Pons (tissue), 1 donor: ENCODE results near the gene GLYATL1.

Experiments used
- DNase-seq: peaks from one replicate; pipeline ENCODE4 v3.0.0-alpha.2; 2016; ENCODE audit warnings: low spot score

Gene GLYATL1

DNA sequence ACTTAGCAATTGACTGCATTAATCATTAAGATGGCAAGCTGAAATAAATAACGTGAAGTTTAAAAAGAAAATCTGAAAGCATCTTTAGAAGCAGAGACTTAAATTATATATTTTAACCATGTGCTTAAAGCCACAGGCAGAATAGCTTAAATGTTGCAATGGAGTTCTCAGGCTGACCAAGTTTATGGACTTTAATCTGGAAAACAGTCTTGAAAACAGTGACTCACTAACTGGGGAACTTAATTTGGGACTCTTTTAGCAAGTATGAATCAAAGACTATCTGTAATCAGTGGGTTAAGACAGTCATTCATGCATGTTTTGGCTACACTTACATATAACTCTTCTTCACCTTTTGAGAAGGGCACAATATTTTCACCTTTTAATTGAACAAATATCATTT lies 12.6 kb upstream of the GLYATL1 start:
- no peak for DNase-seq

GRCh38 chr11:58927393-58928106 lies 11.7 kb upstream of the GLYATL1 start:
- peak; percentile 9 for DNase-seq

- DNase-seq = no peak
These were observed 11.2 kb upstream of the GLYATL1 start for GRCh38 chr11:58928107-58928499.

DNA sequence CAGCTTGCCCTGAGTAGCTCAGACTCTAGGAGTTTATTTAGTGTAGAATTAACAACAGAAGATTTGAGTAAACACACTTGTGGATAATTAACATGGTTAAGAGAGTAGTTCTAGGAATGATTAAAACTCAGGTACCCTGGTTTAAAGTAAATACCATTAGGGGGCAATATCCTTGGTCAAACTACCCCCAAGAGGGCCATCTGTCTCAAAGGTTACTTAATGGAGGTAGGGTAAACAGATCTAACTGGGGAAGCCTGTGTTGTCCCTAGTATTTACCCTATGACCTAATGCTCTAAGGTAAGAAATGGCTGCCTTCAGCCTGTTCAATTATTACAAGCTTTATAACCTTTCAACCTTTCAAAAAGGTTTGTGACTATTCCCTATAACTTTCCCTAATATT lies 10.6 kb upstream of the GLYATL1 start:
- no peak for DNase-seq

GRCh38 chr11:58930926-58931325 lies 8.4 kb upstream of the GLYATL1 start:
- no peak for DNase-seq

DNA sequence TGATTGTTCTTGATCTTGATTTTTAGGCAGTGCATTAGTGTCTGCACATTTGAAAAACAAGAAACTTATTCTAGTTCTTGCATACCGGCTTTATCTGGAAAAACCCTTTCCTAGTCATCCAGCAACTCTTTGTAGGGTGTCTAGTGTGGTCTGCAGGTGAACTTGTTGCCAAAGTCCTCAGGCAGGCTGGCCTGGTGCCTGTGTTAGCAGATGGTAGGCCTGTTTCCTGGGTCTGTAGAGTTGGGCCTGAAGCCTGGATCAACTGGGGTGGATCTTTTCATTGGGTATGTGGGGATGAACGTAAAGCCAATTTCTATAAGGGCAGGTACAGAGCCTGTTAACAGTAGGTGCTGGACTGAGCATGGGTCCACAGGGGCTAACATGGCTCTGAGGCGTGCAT lies 5.6 kb upstream of the GLYATL1 start:
- DNase-seq = no peak

DNA sequence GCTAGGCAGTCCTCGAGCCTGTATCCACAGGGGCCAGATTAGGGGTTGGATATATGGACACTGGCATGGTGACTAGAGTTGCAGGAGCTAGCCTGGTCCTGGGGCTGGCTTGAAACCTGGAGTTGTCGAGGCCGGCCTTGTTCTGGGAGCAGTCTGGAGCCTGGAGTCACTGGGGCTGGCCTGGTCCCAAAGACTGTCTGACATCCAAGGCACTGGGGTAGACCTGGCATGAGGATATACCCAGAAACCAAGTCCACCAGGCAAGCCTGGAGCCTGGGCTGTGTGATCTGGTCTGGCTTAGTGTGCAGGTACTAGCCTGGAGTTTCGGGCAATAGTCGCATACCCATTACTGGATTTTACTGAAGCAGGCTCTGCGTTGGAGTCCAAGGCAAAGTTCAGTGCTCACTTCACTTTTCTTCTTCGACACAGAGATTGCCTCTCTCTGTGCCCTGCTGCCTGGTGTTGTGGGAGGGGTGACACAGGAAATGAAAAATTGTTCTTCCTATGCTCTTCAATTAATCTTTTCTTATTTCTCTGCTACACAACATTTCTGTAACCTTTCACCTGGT lies 4.3 kb upstream of the GLYATL1 start:
- DNase-seq = no peak

DNA sequence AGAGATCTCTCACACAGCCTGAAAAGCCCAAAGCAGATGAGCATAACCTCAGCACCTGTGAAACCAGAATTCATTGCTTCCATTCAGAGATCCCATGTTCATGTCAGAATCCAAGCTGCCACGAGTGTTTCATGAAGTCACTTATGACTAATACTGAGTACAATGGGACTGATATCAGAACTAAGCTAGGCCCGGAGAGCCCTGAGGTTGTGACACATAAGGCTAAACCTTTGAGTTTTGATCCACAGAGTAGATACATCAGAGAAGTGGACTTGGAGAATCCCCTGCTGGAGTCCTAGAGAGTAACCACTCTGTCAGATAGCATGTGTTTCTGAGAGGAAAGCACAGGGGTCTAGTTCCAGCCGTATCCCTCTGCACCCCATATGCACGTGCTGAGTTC lies 890 bp upstream of the GLYATL1 start:
- DNase-seq = no peak

GRCh38 chr11:58940028-58940427 lies 740 bp downstream of the GLYATL1 start:
- DNase-seq = no peak

- DNase-seq = no peak
These were observed 2.5 kb downstream of the GLYATL1 start for GRCh38 chr11:58941838-58942237.

GRCh38 chr11:58945663-58946062 lies 6.4 kb downstream of the GLYATL1 start:
- DNase-seq = no peak

DNA sequence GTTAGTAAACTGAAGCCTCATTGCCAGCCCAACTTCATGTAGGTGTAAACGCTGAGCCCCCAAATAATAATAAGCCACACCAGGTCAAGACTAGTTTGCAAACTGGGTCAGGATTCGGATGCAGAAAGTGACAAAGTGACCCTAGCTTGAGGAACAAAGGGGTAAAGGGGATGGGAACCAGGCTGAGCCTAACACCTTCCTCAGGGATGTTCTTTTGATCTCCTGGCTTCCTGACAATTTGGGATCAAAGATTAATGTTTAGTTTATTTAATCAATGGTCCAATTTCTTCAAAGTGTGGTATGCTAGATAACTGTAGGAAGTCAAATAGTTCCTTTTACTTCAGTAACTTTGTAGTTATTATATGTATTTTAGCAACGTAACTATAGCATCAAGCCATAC lies 9.9 kb downstream of the GLYATL1 start:
- no peak for DNase-seq

DNA sequence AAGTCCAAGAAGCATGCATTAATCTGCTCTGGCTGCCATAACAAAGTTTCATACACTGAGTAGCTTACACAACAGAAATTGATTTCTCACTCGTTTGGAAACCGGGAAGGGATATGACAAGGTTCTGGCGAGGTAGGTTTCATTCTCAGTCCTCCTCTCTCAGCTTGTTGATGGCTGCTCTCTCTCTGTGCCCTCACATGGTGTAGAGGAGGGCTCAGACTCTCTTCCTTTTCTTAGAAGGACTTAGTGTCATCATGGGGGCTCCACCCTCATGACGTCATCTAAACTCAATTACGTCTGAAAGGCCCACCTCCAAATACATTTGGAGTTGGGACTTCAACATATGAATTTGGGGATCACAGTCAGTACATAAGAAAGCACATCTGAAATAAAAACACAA lies 18.6 kb downstream of the GLYATL1 start:
- no peak for DNase-seq

DNA sequence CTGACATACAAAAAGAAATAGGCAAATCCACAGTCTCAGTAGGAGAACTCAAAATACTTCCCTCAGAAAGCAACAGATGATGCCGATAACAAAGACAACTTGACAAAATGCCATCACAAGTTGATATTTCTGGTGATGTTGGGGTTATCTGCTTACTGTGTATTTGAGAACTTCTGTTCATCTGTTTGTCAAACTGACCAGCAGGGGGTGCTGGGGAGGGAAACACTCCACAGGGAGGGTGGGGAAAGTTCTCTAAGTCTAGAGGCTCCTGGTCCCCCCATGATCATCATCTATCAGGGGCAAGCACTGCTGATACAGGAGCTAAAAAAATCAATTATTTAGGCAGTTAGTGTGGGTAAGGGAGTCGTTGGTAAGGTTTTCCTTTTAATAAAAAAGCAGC lies 19.2 kb downstream of the GLYATL1 start:
- peak; percentile 35 for DNase-seq

DNA sequence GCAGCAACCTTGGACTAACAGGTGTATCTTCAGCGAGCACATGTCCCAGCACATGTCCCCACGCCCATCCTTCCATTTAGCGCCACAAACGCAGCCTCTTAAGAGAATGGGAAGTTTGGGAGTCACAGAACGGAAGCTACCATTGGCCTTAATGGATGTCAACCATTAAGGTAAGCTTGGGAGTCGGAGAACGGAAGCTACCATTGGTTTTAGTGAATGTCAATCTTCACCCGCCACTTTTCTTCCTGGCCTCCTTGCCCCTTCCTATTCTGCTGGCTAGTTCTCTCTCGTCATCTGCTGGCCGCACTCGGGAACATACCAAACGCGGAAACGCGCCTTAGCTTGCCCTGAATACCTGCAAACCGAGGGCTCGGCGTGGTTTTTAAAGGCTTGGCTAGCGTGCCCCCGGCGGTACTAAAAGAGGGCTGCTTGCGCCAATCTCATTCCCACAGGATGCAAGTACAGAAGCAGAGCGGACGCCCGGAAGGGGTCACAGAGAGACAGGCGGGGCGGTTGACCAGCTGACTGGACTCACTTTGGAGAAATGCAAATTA lies 24.3 kb downstream of the GLYATL1 start:
- DNase-seq = peak; percentile 1

DNA sequence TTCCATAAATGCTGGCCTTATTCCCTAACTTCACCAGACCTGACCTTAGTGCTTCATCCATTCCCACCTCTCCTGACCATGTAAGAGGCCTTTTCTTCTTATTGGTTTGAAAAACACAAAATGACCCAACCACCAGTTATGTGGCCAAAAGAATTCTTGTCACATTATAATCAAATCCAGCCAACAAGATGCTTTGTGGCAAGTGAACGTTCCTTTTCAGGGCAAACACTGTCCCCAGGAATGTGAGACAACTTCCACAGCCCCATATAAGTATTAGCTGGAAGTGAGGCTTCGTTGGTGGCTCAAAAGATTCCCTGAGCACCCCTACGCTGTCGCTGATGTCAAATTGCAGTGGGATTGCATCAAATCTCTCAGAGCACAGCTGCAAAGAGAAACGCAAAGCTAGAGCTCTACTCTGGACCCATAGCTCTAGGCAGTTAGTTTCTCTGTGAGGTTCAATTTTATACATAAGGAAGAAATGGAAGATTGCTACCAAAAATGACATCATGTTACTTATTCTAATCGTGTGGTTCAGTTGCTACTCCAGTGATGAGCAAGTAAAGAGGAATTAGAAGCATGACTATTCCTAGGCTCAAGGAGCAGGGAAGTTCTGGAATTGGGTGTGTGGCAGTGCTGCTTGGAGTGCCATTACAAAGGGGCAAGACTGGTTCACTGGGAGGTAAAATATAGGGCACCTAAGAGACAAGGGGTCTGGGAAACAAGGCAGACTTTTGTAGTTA lies 26.1 kb downstream of the GLYATL1 start:
- no peak for DNase-seq

DNA sequence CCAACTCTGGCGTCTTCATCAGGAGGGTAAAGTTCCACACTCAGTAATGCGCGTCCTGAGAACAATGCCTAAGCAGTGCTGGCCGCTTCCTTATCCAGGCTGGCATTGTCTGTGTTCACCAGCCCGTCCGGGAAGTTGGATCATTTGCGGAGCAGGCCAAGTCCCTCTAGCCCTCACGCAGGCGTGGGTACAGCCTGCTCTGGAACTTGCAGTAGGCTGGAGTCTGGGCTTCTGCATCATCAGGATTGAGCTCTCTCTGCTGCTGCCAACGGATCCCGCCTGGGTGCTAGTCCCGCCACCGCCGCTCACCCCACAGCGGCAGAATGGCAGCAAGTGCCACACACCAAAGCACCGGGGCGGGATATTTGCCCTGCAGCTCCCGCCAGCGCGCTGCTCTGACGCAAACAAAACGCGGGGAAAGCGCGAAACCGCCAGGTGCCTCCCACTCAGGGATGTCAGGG lies 29.0 kb downstream of the GLYATL1 start:
- peak; percentile 4 for DNase-seq

- no peak for DNase-seq
These were observed 38.2 kb downstream of the GLYATL1 start for GRCh38 chr11:58977470-58977869.

GRCh38 chr11:58979222-58979621 lies 39.9 kb downstream of the GLYATL1 start:
- DNase-seq = no peak

- no peak for DNase-seq
These were observed 41.0 kb downstream of the GLYATL1 start for GRCh38 chr11:58980159-58980843.

DNA sequence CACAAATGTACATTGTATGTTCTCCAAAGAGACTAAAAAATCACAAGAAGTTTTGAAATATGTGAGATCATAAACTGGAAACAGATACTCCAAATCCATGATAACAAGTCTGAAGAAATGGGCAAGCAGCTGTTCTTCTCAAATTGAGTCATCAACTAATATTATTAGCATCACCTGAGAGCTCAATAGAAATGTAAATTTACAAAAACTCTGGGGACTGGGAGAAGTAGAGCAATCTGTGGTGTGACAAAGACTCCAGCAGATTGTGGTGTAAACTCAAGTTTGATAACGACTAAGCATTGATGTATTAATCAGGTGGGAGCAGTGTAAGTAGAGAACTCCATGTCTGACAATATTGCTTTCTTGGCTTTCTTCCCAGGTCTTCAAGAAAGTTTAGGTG lies 53.2 kb downstream of the GLYATL1 start:
- no peak for DNase-seq

- DNase-seq = no peak
These were observed 54.9 kb downstream of the GLYATL1 start for GRCh38 chr11:58994171-58994570.
